CD4-positive, alpha-beta T cell treated with Interleukin-6 at 100 ng/mL for 8 hours (primary cell): ENCODE results near the gene ASIC2.
A peak's percentile ranks its signal among the peaks of the same experiment; 100 is the strongest.
"Not testable (repeated sequence)": the region's sequence is repeated elsewhere in the genome, so short reads cannot be mapped to it uniquely, and the experiment has no call there.

Experiments used
- DNase-seq: peaks from one replicate; pipeline ENCODE4 v3.0.0-alpha.2; 2020; ENCODE audit warnings: mixed read lengths, low spot score

The ASIC2 gene

GRCh38 chr17:33021731-33022408, 271.2 kb downstream of the ASIC2 start:
- DNase-seq: no peak

- DNase-seq: no peak
Measured at GRCh38 chr17:33019161-33019890, 273.8 kb downstream of the ASIC2 start.

DNA sequence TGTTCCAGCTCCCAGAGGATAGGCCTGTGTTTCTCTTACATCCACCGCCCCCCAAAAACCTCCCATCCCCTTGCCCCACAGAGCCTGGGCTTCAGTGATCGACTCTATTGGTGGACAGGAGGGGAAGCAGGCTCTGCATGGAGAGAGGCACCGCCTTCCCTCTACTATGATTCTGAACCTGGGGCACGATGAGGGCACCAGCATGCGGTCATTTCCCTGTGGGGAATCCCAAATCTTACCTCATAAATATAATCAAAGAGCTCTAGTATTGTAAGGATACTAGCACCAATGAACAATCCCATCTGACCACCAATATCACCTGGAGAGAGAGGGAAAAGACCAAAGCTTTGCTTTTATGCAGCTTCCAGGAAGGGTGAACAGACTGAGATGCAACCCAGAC, 275.7 kb downstream of the ASIC2 start:
- no peak for DNase-seq

DNA sequence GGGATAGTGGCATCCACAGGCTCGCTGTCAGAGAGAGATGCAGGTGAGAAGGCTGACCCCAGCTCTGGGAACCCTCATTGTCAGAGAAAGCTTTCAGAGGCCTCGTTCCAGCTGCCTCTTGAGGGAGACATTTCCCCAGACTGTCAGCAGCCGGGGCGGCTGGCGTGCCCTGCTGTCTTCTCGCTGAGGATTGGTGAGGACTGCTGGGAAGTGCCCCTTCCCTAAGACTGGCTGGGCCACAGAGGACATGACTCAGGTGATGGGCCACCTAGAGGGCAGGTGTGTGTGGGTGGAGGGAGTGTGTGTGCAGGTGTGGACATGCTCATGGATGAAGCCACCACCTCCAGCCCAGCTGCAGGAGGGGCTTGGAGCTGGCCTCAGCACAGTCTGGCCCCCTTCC, 276.2 kb downstream of the ASIC2 start:
- DNase-seq: no peak

DNA sequence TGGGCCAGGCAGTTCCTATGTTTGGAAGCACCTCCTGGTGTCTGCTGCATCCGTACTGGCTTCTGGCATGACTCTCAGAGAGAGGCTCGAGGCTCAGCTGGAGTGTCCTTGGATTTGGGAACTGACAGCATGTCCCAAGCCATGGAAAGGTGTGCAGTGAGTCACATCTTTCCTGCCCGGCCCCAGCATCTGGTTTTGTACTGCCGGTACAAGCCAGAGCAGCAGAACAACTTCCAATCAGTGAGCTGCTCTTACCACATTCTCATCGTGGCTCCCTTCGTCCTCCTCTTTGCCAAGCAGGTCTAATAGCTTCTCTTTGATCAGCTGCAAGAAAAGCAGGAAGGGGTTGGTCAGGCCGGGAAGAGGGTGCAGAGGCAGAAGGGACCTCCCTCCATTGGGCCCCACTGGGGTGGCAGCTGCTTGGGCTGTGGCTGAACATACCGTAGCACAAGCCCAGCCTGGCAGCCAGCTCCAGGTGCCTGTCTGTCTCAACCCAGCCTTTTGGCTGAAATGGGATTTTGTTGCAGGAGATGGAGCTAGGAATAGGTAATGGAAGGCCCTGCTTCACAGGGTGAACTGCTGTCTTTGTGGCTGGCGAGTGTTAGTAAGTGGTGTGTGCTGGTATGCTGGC, 277.3 kb downstream of the ASIC2 start:
- no peak for DNase-seq

- DNase-seq: no peak
Measured at GRCh38 chr17:33014751-33015150, 278.3 kb downstream of the ASIC2 start.

DNA sequence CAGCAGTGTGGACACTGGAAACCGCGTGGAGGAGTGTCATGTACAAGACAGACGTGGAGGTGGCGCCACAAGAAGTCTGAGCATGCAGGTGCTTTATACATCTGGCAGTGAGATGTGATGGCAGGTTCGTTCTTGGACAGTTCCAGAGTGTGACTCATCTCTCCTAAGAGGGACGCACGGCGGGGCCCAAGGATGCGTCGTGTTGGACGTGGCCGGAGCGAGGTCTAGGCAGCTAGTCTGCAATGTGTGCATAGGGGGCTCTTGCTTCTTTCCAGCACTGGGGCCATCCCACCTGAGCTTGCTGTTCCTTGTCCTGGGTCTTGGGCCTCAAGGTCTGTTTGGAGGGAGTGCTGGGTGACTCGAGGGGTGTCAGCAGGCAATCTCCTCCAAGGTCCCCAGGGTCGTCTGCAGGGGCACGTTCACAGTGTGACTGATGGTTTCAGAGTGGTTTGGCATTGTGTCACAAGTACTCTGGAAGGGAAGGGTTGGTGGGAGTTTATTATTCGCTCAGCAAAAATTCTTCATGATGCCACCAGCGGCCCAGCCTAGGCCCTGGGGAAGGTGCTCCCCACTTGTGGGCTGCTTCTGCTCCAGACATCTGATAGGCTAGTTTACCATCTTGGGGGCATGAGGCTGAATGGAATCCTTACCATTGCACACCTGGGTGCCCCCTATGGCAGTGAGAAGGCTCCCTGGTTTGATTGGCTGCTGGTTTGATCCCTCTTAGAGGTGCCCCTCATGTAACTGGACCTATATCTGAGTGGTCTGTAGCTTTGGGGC, 279.3 kb downstream of the ASIC2 start:
- no peak for DNase-seq

DNA sequence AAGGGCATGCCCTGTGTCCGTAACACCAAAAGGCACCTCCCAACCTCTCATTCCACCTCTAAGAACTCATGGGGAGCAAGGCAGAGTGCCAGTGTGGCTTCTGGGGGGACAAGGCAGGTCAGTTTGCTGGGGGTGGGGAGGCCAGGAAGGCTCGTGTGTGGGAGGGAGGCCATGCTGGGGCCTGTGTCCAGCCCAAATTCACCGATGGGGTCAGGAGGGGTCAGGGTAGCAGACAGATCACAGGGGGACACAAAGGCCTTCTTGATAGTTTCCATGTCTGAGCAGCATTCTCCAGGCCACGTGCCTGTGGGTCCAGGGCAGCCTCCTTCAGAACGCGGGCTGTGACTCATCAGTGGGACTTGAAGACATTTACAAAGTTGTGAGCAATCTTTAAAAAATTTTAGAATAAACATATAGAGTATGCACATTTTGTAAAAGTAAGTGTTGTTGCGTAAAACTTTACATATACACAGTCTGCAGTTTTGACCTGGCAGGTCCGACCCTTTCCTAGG, 280.5 kb downstream of the ASIC2 start:
- no peak for DNase-seq

GRCh38 chr17:33009636-33010035, 283.5 kb downstream of the ASIC2 start:
- no peak for DNase-seq

- DNase-seq: no peak
Measured at GRCh38 chr17:33007186-33007585, 285.9 kb downstream of the ASIC2 start.

GRCh38 chr17:33002246-33002645, 290.8 kb downstream of the ASIC2 start:
- no peak for DNase-seq

GRCh38 chr17:32998887-32999228, 294.2 kb downstream of the ASIC2 start:
- DNase-seq: no peak

DNA sequence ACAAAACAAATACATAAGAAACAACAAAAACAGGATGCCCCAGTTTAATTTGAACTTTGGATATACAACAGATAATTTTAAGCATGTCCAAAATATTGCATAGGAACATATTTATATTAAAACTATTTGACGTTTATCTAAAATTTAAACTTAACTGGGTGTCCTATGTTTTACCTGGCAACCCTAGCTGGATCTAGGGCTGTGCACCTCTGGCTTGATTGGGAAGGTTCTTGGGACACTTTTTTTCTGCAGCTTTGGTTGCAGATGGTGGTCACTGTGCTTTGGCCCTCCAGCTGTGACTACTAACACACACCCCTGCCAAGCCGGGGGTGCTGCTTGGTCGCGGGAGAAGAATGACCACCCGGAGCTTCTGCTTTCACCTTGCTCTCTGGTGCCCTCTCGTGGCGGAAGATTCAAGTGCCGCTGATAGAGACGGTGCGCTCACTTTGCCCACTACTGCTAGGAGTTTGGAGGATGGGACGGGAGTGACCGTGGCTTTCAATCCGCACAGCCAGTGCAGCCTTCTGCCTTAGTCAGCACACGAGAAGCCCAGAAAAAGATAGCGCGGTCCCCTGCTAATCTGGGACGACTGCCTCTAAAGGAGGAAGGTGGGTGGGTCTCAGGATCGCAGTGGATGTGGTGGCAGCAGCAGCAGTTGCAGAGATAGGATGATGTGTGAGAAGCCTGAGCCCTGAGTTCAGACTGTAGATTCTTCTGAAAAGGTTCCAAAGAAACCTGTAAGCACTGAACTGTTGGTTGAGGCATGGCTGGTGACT, 294.8 kb downstream of the ASIC2 start:
- DNase-seq: peak; percentile 40

GRCh38 chr17:32995416-32996045, 297.6 kb downstream of the ASIC2 start:
- DNase-seq: no peak

DNA sequence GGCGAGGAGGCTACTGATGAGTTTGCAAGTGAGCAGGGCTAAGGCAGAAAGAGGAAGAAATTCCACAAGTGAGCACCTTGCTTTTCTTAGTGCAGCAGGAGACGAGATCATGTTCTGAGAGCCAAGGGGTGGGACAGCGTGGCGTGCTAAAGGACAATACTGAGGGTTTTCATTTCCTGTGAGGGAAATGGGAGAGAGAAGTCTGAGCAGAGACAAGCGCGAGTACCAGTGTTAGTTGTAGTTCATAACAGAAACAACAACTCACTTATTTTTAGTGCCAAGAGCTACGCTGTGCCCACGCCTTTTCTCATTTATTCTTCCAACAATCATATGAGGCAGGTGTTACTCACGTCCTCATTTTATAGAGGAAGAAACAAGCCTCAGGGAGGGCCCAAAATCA, 299.1 kb downstream of the ASIC2 start:
- no peak for DNase-seq

- DNase-seq: no peak
Measured at GRCh38 chr17:32992321-32993033, 300.6 kb downstream of the ASIC2 start.

- DNase-seq: no peak
Measured at GRCh38 chr17:32988481-32989101, 304.5 kb downstream of the ASIC2 start.

- DNase-seq: not testable (repeated sequence)
Measured at GRCh38 chr17:32987868-32988267, 305.2 kb downstream of the ASIC2 start.

DNA sequence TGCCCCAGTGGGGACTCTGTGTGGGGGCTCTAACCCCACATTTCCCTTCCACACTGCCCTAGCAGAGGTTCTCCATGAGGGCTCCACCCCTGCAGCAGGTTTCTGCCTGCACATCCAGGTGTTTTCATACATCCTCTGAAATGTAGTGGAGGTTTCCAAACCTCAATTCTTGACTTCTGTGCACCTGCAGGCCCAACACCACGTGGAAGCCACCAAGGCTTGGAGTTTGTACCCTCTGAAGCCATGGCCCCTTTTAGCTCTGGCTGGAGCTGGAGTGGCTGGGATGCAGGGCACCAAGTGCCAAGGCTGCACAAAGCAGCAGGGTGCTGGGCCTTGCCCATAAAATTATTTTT, 305.7 kb downstream of the ASIC2 start:
- DNase-seq: not testable (repeated sequence)
